ENCODE results near the gene ZBTB20.

ZBTB20 gene

GRCh38 chr3:114718898-114719210, 428.2 kb downstream of the ZBTB20 start:
- H3K27me3 ChIP-seq (ENCODE audit: low read depth, low read length): peaks cover 10% of the 10 kb centered on the region
- no peak overlapping the region for H3K9ac ChIP-seq (ENCODE audit: low read length)
- H3K79me2 ChIP-seq (ENCODE audit: low read length): no peaks in the 10 kb centered on the region
- no peaks in the 10 kb centered on the region for H3K9me3 ChIP-seq (ENCODE audit: insufficient read depth, low read length)
- H3K36me3 ChIP-seq (replicated peaks; ENCODE audit: low read depth, low read length): no peaks in the 10 kb centered on the region
- H2AFZ ChIP-seq (ENCODE audit: low read depth, low read length): no peak overlapping the region
- H3K4me3 ChIP-seq (ENCODE audit: low read length): no peak overlapping the region
- H3K4me1 ChIP-seq (ENCODE audit: low read length): peaks cover 16% of the 10 kb centered on the region
- no peaks in the 10 kb centered on the region for H4K20me1 ChIP-seq (ENCODE audit: insufficient read depth, low read length)
- H3K4me2 ChIP-seq (ENCODE audit: low read length): no peak overlapping the region
- TF ChIP-seq EZH2phosphoT487 (IDR thresholded peaks at IDR 0.05; ENCODE audit: low read depth): no peak
- TF ChIP-seq, protein P1, sequence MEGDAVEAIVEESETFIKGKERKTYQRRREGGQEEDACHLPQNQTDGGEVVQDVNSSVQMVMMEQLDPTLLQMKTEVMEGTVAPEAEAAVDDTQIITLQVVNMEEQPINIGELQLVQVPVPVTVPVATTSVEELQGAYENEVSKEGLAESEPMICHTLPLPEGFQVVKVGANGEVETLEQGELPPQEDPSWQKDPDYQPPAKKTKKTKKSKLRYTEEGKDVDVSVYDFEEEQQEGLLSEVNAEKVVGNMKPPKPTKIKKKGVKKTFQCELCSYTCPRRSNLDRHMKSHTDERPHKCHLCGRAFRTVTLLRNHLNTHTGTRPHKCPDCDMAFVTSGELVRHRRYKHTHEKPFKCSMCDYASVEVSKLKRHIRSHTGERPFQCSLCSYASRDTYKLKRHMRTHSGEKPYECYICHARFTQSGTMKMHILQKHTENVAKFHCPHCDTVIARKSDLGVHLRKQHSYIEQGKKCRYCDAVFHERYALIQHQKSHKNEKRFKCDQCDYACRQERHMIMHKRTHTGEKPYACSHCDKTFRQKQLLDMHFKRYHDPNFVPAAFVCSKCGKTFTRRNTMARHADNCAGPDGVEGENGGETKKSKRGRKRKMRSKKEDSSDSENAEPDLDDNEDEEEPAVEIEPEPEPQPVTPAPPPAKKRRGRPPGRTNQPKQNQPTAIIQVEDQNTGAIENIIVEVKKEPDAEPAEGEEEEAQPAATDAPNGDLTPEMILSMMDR (IDR thresholded peaks at IDR 0.05; ENCODE audit: low read depth, low read length): no peak
- no peak overlapping the region for H3K27ac ChIP-seq (ENCODE audit: low read length)

DNA sequence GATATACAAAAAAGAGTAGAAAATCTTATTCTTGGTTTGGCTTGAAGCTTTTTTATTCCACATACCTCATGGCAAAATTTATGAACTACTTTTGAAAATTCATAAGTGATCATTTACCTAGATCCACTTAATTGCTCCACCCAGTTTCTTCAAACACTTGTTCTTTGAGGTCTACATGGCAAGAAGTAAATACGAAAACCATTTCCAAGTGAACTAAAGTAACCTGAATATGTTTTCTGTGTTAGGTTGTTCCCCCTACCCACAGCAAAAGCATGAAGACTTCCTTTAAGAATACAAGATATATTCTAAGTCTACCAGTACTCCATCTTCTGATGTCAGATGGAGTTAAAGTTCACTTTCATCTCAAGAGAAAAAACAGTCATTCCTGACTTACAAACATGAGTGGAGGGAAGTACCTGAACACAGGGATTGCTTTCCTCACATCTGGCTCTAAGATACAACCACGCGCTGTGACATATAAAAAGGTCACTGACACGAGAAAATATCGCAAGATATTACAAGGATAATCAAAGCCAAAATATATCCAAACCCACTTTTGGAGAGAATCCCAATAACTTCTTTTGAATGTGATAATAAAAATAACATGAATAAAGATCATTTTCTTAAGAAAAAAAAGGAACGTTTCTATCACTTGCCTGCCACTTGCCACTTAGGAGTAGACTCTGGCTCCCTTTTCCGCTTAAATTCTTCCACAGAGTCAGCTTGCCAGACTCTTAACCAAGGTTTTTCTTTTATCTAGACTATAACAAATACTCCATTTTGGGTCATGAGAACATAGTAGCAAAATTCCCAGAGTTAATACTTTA, 428.8 kb downstream of the ZBTB20 start:
- no peaks in the 10 kb centered on the region for H3K36me3 ChIP-seq (replicated peaks; ENCODE audit: low read depth, low read length)
- peaks cover 16% of the 10 kb centered on the region for H3K4me1 ChIP-seq (ENCODE audit: low read length)
- peaks cover 10% of the 10 kb centered on the region for H3K27me3 ChIP-seq (ENCODE audit: low read depth, low read length)
- no peak overlapping the region for H3K4me3 ChIP-seq (ENCODE audit: low read length)
- H3K79me2 ChIP-seq (ENCODE audit: low read length): no peaks in the 10 kb centered on the region
- no peak overlapping the region for H3K27ac ChIP-seq (ENCODE audit: low read length)
- H2AFZ ChIP-seq (ENCODE audit: low read depth, low read length): no peak overlapping the region
- H3K9me3 ChIP-seq (ENCODE audit: insufficient read depth, low read length): no peaks in the 10 kb centered on the region
- no peaks in the 10 kb centered on the region for H4K20me1 ChIP-seq (ENCODE audit: insufficient read depth, low read length)
- no peak for TF ChIP-seq EZH2phosphoT487 (IDR thresholded peaks at IDR 0.05; ENCODE audit: low read depth)
- TF ChIP-seq, protein P1 (IDR thresholded peaks at IDR 0.05; ENCODE audit: low read depth, low read length): no peak
- H3K9ac ChIP-seq (ENCODE audit: low read length): no peak overlapping the region
- H3K4me2 ChIP-seq (ENCODE audit: low read length): no peak overlapping the region

GRCh38 chr3:114716916-114717315, 430.2 kb downstream of the ZBTB20 start:
- H4K20me1 ChIP-seq (ENCODE audit: insufficient read depth, low read length): no peaks in the 10 kb centered on the region
- no peaks in the 10 kb centered on the region for H3K9me3 ChIP-seq (ENCODE audit: insufficient read depth, low read length)
- H3K27me3 ChIP-seq (ENCODE audit: low read depth, low read length): peaks cover 10% of the 10 kb centered on the region
- H3K4me2 ChIP-seq (ENCODE audit: low read length): no peak overlapping the region
- H3K9ac ChIP-seq (ENCODE audit: low read length): no peak overlapping the region
- no peak overlapping the region for H3K27ac ChIP-seq (ENCODE audit: low read length)
- H3K4me1 ChIP-seq (ENCODE audit: low read length): peaks cover 8% of the 10 kb centered on the region
- no peak for TF ChIP-seq EZH2phosphoT487 (IDR thresholded peaks at IDR 0.05; ENCODE audit: low read depth)
- TF ChIP-seq, protein P1 (IDR thresholded peaks at IDR 0.05; ENCODE audit: low read depth, low read length): no peak
- H3K36me3 ChIP-seq (replicated peaks; ENCODE audit: low read depth, low read length): no peaks in the 10 kb centered on the region
- no peak overlapping the region for H2AFZ ChIP-seq (ENCODE audit: low read depth, low read length)
- H3K4me3 ChIP-seq (ENCODE audit: low read length): no peak overlapping the region
- H3K79me2 ChIP-seq (ENCODE audit: low read length): no peaks in the 10 kb centered on the region

DNA sequence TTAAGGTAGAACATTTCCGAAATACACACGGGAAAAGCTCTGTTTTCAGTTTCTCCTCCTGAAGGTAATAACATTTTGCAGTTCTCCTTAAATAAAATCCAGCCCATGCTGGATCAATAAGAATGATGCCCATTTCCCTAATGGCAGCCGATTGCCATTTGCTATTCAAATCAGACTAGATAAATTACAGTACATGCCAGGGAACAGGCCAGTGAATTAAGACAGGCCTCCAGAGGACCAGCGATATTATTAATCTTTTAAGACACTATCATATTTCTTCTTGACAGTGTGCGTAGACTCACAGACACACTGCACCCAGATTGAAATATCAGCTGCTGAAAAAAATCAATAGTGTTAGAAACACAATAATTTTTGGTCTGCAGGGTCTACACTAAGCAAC, 431.0 kb downstream of the ZBTB20 start:
- no peak overlapping the region for H3K4me3 ChIP-seq (ENCODE audit: low read length)
- H3K36me3 ChIP-seq (replicated peaks; ENCODE audit: low read depth, low read length): no peaks in the 10 kb centered on the region
- H3K9ac ChIP-seq (ENCODE audit: low read length): no peak overlapping the region
- no peaks in the 10 kb centered on the region for H3K79me2 ChIP-seq (ENCODE audit: low read length)
- no peak overlapping the region for H3K4me2 ChIP-seq (ENCODE audit: low read length)
- H3K27ac ChIP-seq (ENCODE audit: low read length): no peak overlapping the region
- peaks cover 8% of the 10 kb centered on the region for H3K4me1 ChIP-seq (ENCODE audit: low read length)
- H3K27me3 ChIP-seq (ENCODE audit: low read depth, low read length): peaks cover 10% of the 10 kb centered on the region
- no peak for TF ChIP-seq EZH2phosphoT487 (IDR thresholded peaks at IDR 0.05; ENCODE audit: low read depth)
- TF ChIP-seq, protein P1 (IDR thresholded peaks at IDR 0.05; ENCODE audit: low read depth, low read length): no peak
- no peaks in the 10 kb centered on the region for H3K9me3 ChIP-seq (ENCODE audit: insufficient read depth, low read length)
- H4K20me1 ChIP-seq (ENCODE audit: insufficient read depth, low read length): no peaks in the 10 kb centered on the region
- H2AFZ ChIP-seq (ENCODE audit: low read depth, low read length): no peak overlapping the region

Measured in OCI-LY3 (cell line).